NCI-H2196 (cell line): Measurements from ENCODE around the gene GHRH.
A peak's percentile ranks its signal among the peaks of the same experiment; 100 is the strongest.

Source experiments
- DNase-seq: peaks from one replicate; lab custom pipeline; 2025; ENCODE audit not compliant: unreplicated experiment; lab: John Stamatoyannopoulos, UW

The GHRH gene

GRCh38 chr20:37238935-37239451 lies 22.6 kb downstream of the GHRH start:
- DNase-seq = no peak

GRCh38 chr20:37238426-37238825 lies 23.2 kb downstream of the GHRH start:
- DNase-seq = no peak

- no peak for DNase-seq
These were observed 24.0 kb downstream of the GHRH start for GRCh38 chr20:37237656-37238055.

- no peak for DNase-seq
These were observed 25.2 kb downstream of the GHRH start for GRCh38 chr20:37236462-37236861.

GRCh38 chr20:37235065-37235464 lies 26.5 kb downstream of the GHRH start:
- DNase-seq = no peak

- DNase-seq = no peak
These were observed 27.4 kb downstream of the GHRH start for GRCh38 chr20:37234254-37234581.

- DNase-seq = no peak
These were observed 27.9 kb downstream of the GHRH start for GRCh38 chr20:37233548-37234253.

- no peak for DNase-seq
These were observed 29.5 kb downstream of the GHRH start for GRCh38 chr20:37231947-37232630.

- no peak for DNase-seq
These were observed 31.4 kb downstream of the GHRH start for GRCh38 chr20:37230200-37230599.

- no peak for DNase-seq
These were observed 32.3 kb downstream of the GHRH start for GRCh38 chr20:37229357-37229756.

GRCh38 chr20:37228656-37229055 lies 33.0 kb downstream of the GHRH start:
- DNase-seq = no peak

GRCh38 chr20:37228082-37228481 lies 33.5 kb downstream of the GHRH start:
- no peak for DNase-seq

GRCh38 chr20:37226889-37227288 lies 34.7 kb downstream of the GHRH start:
- DNase-seq = no peak

- no peak for DNase-seq
These were observed 36.5 kb downstream of the GHRH start for GRCh38 chr20:37225146-37225545.

- DNase-seq = peak; percentile 9
These were observed 38.6 kb downstream of the GHRH start for GRCh38 chr20:37223053-37223452.

GRCh38 chr20:37222086-37222485 lies 39.5 kb downstream of the GHRH start:
- no peak for DNase-seq

GRCh38 chr20:37220731-37221130 lies 40.9 kb downstream of the GHRH start:
- no peak for DNase-seq

GRCh38 chr20:37219751-37220668 lies 41.6 kb downstream of the GHRH start:
- no peak for DNase-seq

- no peak for DNase-seq
These were observed 42.6 kb downstream of the GHRH start for GRCh38 chr20:37218976-37219375.

GRCh38 chr20:37218441-37218840 lies 43.2 kb downstream of the GHRH start:
- DNase-seq = no peak

GRCh38 chr20:37209661-37210314 lies 51.8 kb downstream of the GHRH start:
- no peak for DNase-seq
